ENCODE data around the gene GALNT14. TPM values are rescaled to one million over a fixed set of nuclear protein-coding genes. Genes with fewer than 3 reads are reported as not detected.

Gene GALNT14
- total RNA-seq, 1 donor from 2014 or later = 0.38 TPM

DNA sequence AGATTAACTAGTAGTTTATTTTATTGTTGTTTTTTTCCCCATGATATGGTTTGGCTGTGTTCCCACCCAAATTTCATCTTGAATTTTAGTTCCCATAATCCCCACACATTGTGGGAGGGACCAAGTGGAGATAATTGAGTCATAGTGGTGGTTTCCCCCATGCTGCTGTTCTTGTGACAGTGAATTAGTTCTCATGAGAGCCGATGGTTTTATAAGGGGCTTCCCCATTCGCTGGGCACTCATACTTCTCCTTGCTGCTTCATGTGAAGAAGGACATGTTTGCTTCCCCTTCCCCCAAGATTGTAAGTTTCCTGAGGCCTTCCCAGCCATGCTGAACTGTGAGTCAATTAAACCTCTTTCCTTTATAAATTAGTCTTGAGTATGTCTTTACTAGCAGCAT lies 36.5 kb downstream of the GALNT14 start:
- DNase-seq (ENCODE audit: missing footprints) (no peak), ATAC-seq (no peak)
- intact Hi-C loops (cut with DNase I) = no loop called here

DNA sequence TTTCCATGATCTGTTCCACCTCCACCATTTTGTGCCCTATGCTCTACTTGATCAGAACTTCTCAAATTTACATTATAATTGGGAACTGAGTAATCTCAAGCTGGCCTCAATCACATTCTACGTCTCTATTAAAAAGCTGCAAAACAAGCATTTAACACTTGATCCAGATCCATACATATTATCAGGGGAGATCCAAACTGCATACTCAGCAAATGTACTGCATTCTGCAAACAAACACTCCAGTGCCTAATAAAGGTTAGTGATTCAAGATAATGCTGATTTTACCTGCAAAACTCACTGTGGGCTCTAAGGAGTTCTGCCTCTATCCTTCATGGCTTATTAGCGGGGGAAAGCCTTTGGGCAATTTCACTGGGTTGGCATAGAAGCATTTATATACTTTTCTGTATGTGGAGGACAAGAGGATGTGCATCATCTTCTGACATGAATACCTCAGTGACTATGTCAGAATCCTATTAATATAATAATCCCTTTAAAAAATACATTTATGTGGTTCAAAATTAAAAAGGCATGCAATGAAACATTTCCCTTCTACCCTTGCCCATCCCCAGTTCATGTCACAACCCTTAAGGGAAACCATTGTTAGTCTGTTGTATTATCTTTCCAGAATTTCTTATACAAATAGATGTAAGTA lies 40.2 kb downstream of the GALNT14 start:
- DNase-seq (ENCODE audit: missing footprints) (no peak), ATAC-seq (no peak)
- intact Hi-C loops (cut with DNase I) = no loop called here

DNA sequence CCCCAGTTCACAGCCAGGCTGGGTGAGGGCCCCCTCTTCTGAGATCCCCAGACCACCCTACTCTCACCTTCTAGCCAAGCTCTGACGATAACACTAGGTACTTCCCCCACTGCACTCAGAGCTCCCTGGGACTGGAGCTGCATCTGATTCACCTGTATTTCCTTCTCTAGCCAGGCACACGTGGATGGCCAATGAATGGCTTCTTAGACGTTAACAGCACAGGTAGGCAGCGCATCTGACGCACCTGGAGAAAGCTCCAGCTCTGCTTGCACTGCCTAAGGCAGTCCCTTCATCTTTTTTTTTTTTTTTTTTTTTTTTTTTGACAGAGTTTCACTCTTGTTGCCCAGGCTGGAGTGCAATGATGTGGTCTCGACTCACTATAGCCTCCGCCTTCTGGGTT lies 48.1 kb downstream of the GALNT14 start:
- no peak for ATAC-seq
- intact Hi-C loops (cut with DNase I) = no loop called here
- DNase-seq (ENCODE audit: missing footprints) = no peak

DNA sequence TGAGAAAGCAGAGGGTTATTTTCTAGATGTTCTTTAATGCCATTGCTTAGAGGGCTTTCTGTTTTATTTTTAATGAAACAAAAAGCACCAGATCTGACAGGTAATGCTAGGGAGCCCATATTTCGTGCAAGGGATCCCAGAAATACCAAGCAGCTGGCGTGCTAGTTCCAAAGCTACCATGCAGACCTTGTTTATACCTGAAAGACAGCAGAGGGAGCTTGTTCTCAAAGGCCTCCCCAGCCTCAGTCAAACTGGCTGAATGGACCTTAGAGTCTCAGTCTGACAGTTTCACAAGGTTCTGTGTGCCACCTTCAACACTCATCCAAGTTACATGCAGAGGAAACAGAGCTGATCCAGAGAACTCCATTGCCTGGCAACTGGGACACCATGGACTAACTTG lies 48.6 kb downstream of the GALNT14 start:
- ATAC-seq (no peak), DNase-seq (ENCODE audit: missing footprints) (no peak)
- intact Hi-C loops (cut with DNase I) = no loop called here

DNA sequence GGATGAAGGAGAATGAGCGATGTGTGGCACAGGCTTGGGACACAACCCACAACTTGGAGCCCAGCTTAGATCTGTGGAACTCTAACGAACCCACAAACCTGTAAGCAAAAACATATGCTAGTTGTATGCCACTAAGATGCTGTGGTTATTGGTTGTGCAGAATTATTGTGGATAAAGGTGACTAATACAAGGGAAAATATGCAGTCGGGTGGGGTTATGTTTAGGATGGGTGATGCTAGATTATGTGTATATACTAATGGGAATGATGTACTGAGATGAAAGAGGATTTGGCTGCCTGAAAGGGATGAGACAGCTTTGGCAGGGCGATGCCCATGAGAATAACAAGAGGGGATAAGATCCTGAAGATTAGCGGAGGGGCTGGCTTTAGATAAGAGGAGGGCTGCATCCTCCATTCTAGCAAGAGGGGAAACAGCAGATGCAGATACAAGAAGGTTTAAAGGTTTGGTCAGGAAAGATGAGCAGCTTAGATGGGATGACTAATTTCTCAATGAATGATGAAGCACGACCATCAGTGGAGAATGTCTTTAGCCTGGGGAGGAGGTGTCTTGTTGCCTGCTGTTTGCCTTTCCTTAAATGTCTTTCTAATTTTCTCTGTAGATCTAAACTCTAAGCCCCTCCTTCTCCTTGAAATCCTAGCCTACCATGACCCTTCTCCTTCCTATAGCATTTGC lies 49.6 kb downstream of the GALNT14 start:
- intact Hi-C loops (cut with DNase I) = no loop called here
- DNase-seq (ENCODE audit: missing footprints) = no peak
- no peak for ATAC-seq

- ATAC-seq (no peak), DNase-seq (ENCODE audit: missing footprints) (no peak)
- intact Hi-C loops (cut with DNase I) = no loop called here
Measured at GRCh38 chr2:31087491-31087890, 50.7 kb downstream of the GALNT14 start.

DNA sequence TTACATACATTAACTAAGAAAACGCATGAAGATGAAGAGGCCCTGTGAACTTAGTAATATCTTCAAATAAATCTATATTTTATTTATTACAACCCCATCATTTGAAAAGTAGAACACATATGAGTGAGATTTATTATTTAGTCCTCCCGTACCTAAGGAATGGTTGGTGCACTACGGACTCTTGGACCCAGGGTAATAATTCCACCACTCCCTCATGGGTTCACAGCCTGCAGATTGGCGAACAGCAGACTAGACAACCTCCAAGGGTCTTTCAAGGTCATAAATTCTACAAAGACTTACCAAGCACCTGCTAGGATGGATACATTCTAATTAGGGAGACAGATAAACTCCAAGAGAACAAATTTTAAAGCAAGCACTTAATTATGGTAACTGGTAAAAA lies 51.6 kb downstream of the GALNT14 start:
- DNase-seq (ENCODE audit: missing footprints) (no peak), ATAC-seq (no peak)
- intact Hi-C loops (cut with DNase I) = no loop called here

GRCh38 chr2:31083234-31083993 lies 54.8 kb downstream of the GALNT14 start:
- ATAC-seq = no peak
- no peak for DNase-seq (ENCODE audit: missing footprints)
- intact Hi-C loops (cut with DNase I) = no loop called here

DNA sequence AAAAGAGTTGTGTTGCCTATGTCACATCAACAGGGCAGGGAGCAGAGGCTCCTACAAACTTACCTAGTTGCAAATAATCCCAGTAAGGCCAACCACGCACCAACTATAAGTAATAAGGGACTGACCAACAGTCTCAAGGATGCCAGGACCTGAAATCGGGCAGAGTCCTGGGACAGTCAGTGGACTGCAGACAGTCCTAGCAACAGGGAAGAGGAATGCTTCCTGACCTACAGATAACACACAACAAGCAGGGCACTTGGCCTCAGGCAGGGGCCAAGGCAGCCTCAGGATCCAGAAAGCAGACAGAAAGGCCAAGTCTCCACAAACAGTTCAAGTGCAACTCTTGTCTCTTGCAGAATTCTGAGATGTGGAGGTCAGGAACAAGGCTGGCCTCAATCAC lies 56.2 kb downstream of the GALNT14 start:
- DNase-seq (ENCODE audit: missing footprints) = no peak
- ATAC-seq = no peak
- intact Hi-C loops (cut with DNase I) = no loop called here

- intact Hi-C loops (cut with DNase I) = no loop called here
- ATAC-seq (no peak), DNase-seq (ENCODE audit: missing footprints) (no peak)
Measured at GRCh38 chr2:31081492-31081891, 56.7 kb downstream of the GALNT14 start.

- ATAC-seq (no peak), DNase-seq (ENCODE audit: missing footprints) (no peak)
- intact Hi-C loops (cut with DNase I) = no loop called here
Measured at GRCh38 chr2:31080361-31080760, 57.9 kb downstream of the GALNT14 start.

DNA sequence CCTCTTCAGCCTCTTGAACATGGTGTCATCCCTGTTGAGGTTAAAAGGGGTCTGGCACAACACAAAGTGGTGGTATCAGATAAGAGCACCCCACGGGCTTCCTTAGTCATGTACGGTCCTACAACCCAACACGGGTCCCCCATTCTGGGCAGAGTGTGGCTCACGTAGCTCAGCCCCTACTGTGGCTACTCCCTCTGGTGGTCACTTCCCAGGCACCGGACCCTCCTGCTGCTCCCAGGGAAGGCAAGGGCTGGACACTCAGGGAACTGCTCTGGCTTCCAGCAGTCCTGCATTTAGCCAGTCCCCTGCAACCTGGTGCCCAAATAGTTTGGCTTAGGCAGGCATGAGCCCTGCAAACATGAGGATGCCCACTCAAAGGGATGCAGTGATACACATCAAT lies 58.6 kb downstream of the GALNT14 start:
- ATAC-seq (no peak), DNase-seq (ENCODE audit: missing footprints) (no peak)
- intact Hi-C loops (cut with DNase I) = no loop called here

GRCh38 chr2:31078579-31079105 lies 59.6 kb downstream of the GALNT14 start:
- intact Hi-C loops (cut with DNase I) = no loop called here
- DNase-seq (ENCODE audit: missing footprints) = no peak

GRCh38 chr2:31078011-31078410 lies 60.2 kb downstream of the GALNT14 start:
- no peak for ATAC-seq
- intact Hi-C loops (cut with DNase I) = no loop called here

More at GRCh38 chr2:31078579-31079105, 59.6 kb downstream of the GALNT14 start:
- ATAC-seq = no peak

GRCh38 chr2:31075941-31076590 lies 62.2 kb downstream of the GALNT14 start:
- intact Hi-C loops (cut with DNase I) = no loop called here
- DNase-seq (ENCODE audit: missing footprints) (no peak), ATAC-seq (no peak)

More at GRCh38 chr2:31078011-31078410, 60.2 kb downstream of the GALNT14 start:
- no peak for DNase-seq (ENCODE audit: missing footprints)

GRCh38 chr2:31075431-31075830 lies 62.8 kb downstream of the GALNT14 start:
- DNase-seq (ENCODE audit: missing footprints) (no peak), ATAC-seq (no peak)
- intact Hi-C loops (cut with DNase I) = no loop called here

GRCh38 chr2:31071741-31072140 lies 66.5 kb downstream of the GALNT14 start:
- intact Hi-C loops (cut with DNase I) = no loop called here
- ATAC-seq (no peak), DNase-seq (ENCODE audit: missing footprints) (no peak)

DNA sequence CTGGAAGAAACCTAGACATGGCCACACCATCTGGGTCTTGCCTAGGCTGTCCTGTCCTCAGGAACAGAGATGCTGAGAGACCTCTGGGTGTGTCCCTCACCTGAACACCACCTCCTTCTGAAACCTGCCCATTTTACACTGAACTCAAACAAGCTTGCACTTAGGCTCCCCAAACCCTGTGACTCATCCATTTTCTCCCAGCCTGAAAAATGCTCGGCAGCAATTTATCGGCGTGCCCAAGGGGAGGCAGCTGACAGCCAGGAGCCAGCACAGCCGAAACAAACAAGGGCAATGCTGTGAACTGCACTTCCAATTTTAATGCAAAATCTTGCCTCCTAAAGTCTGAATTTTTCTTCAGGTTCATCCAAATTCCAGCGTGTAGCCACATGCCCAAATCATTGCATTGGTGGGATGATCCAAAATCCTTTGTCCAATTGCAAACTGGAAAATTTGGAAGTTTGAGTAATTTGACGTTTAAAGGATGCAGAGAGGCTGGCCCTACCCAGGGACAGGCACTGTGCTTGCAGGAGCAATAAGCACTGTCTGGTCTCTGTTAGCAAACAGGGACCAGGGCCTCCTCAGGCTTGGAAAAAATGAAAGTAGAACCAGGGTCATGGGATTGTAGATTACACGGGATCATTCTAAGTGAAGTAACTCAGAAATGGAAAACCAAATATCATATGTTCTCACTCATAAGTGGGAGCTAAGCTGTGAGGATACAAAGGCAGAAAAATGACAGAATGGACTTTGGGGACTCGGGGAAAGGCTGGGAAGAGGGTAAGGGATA lies 67.7 kb downstream of the GALNT14 start:
- intact Hi-C loops (cut with DNase I) = no loop called here
- DNase-seq (ENCODE audit: missing footprints) (no peak), ATAC-seq (no peak)

All from Right ventricle myocardium inferior (tissue), 1 donor.